ENCODE results near the gene THAP12.
"Not testable (repeated sequence)": the region's sequence is repeated elsewhere in the genome, so short reads cannot be mapped to it uniquely, and the experiment has no call there.

The THAP12 gene

DNA sequence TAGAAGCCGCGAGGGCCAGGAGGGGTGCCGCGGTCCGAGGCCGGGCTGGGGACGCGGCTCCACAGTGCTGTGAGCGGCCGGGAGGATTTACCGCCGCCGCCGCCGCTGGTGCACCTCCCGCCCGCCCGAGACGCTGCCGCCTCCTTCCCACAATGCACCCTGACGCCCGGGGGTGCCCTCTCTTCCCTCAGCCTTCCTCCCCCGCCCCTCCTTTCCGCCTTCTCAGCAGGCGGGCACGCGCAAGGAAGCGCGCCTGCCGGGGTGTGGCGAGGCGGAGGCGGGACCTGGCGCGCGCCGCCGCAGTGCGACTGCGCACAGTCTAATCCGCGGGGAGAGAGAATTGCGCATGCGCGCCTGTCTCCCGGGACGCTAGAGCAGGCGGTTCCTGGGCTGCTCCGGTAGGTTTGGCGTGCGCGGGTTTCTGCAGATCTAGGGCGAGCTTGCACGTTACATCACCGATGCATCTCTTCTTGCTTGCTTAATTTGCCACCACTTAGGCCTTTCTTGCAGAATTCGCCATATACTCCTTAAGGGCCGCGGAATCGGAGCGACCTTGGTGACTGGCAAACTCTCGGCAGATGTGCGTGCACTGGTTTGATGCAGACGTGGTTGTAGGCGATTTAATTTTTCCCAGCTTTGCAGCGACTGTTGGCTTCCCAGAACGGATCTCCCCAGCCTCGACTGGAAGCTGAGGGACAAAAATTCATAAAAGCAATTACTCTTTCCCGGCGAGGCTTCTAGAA, at the start of gene THAP12, which contains the start of gene GVQW3:
Gene THAP12, minus strand, starts transcription at position 156 of the 743 bp plus-strand sequence. CDS start 296 bp downstream, outside the sequence.
Gene GVQW3, plus strand, starts transcription at position 347 of the 743 bp plus-strand sequence. CDS start 506 bp downstream, outside the sequence.
- peak; percentile 91 to 95 for DNase-seq

- no peak for DNase-seq
Measured at GRCh38 chr11:76426660-76427059, 45.7 kb upstream of the THAP12 start.

DNA sequence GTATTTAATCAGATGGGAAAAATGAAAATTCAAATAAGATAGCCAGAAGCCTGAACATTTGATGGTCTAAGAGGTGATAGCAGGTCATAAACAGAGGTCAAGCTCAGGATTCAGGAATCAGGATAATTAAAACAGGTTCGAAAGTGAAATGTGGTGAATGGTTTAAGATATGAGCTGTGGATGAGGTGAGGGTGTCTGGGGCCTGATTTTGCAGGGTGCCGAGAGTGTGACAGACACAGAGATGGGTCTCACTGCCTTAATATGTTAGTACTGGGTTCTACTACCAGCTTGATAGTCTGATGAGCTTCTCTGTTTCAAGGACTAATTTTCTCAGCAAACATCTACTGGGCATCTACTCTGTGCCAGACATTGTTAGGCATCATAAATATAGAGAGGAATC, 44.0 kb upstream of the THAP12 start:
- no peak for DNase-seq

DNA sequence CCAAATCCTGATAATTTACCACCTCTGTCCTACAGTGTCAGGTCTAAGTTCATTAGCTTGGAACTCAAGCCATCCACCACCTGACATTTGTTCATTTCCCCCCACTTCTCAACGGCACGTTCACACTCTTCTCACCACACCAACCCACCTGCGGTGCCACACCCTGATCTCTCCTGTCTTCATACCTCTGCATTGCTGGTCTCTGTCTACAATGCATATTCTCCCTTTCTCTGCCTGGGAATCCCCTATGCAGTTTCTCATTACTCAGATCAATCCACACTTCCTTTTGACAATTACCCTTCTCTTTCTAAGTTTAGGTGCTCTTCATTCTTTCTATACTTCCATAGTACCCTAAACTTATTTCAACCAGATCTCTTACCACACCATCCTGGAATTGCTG, 43.4 kb upstream of the THAP12 start:
- no peak for DNase-seq

GRCh38 chr11:76419896-76420295, 39.0 kb upstream of the THAP12 start:
- no peak for DNase-seq

DNA sequence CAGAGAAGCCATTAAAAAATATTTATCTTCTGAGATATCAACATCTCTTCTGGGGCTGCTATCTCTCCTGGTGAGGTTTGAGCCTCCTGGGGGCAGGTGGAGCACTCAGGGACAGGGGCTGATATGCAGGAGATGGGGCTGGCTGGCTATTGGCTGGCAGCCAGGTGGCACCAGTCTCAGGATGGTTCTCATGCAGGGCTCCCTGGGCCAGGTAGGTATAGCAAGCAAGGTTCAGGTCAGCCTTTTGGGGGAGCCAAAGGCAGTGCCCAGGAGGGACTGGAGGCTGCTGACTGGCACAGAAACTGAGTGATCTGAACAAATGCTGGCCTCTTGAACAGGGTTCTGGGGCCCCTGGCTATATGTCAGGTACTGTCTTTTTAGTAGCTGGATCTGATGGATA, 34.1 kb upstream of the THAP12 start:
- DNase-seq: no peak

GRCh38 chr11:76410851-76411357, 30.0 kb upstream of the THAP12 start:
- no peak for DNase-seq

GRCh38 chr11:76408171-76408965, 27.4 kb upstream of the THAP12 start:
- no peak for DNase-seq

DNA sequence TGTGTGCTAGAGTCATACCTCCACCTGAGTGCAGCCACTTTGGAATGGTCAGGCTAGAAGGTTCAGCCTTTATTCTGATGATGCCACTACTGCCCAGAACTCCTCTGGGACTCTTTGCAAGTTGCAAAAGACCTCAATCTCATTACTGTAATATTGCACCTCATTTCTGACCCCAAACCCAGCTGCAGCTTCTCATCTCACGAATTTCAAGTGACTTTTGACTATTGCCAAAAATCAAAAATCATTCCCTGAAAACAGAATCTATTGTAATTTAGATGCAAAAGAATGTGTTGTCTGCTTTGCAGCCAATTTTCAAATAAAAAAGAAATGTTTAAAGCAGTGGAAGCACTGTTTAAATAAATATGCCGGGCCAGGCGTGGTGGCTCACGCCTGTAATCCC, 25.4 kb upstream of the THAP12 start:
- no peak for DNase-seq

DNA sequence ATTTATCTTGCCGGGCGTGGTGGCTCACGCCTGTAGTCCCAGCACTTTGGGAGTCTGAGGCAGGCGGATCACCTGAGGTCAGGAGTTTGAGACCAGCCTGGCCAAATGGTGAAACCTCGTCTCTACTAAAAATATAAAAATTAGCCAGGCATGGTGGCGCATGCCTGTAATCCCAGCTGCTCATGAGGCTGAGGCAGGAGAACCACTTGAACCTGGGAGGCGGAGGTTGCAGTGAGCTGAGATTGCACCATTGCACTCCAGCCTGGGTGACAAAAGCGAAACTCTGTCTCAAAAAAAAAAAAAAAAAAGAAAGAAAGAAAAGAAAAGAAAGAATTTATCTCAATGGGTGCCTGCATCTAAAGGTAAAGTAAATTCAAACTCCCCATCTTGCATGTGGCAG, 20.6 kb upstream of the THAP12 start:
- not testable (repeated sequence) for DNase-seq

DNA sequence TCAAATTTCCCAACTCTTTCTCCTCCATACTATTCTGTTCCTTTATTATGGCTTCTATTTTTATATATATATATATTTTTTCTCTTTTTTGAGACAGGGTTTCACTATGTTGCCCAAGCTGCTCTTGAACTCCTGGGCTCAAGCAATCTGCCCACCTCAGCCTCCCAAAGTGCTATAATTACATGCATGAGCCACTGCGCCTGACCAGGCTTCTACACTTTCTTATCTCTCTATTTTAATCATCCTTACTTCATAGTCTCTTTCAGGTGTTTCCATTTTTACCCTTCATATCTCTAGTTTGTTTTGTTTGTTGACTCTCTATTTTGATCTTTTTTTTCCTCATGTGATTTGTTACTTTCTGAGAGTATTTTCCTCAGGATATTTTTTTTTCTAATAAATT, 20.0 kb upstream of the THAP12 start:
- DNase-seq: no peak

DNA sequence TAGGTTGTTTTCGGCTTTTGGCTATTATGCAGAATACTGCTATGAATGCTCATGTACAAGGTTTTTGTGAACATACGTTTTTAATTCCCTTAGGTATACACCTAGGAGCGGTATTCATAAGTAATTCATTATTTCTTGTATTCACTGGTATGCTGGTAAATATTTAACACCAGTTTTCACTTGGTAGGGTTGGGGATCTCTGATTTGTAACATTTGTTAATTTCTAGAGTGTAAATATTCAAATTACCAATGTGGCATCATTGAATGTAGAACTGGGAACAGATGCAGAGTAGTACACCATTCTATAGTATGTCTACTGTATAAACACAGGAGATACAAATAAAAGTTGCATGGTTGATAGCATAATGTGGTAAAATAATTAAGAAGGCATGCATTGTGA, 16.5 kb upstream of the THAP12 start:
- no peak for DNase-seq

DNA sequence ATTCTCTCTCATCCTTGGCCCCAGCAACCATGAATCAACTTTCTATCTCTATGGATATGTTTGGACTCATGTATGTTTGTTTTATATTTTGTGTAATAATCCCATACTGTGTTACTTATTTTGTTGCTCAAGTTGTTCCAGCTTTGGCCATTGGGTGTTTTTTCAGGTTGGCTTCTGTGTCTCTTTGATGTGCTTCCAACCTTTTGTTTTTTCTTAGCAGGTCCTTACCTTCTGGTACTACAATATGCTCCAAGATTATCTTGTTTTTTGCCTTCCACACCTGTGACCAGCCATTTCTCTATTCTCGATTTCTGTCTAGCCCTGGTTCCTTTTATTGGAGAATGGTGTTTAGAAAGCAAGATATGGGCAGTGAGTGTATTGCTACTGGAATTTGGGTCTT, 14.4 kb upstream of the THAP12 start:
- no peak for DNase-seq

GRCh38 chr11:76394411-76394810, 13.5 kb upstream of the THAP12 start:
- no peak for DNase-seq

DNA sequence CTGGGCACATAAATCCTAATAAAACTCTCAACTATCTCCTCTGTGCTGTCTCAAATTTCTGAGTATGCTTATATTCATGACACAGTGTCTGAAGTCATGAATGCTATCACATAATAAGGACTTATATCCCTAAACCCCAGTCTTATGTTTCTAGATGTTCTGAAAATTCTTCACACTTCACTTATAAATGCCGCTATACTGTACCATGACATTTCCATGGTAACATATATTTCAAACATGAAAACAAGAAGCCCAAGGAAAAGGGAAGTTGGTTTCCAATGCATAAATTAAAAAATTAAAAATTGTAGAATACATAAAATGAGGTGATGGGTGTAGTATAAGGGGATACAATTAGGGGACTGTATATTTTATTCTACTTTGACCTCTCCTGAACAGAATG, 11.9 kb upstream of the THAP12 start:
- DNase-seq: no peak

GRCh38 chr11:76391811-76392475, 11.0 kb upstream of the THAP12 start:
- DNase-seq: no peak

- DNase-seq: no peak
Measured at GRCh38 chr11:76391021-76391420, 10.1 kb upstream of the THAP12 start.

DNA sequence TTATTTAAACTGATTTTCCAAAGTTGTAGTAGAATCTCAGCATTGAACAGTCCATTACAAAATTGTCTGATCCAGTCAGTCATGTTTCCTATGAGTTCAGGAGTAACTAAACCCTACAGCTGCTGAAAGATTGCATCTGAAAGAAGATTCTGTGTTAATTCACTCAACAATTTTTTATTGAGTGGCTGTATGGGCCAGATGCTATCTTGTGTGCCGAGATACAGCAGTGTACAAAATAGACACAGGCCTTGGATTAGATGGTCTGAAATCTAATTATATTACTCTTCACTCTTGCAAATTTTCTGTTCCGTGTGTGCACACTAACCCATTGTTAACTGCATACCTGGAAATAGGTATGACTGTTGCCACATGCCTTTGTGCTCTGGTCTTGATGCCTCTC, 7.5 kb upstream of the THAP12 start:
- no peak for DNase-seq

- DNase-seq: no peak
Measured at GRCh38 chr11:76385903-76386302, 5.0 kb upstream of the THAP12 start.

GRCh38 chr11:76382209-76382608, 1.3 kb upstream of the THAP12 start:
- no peak for DNase-seq

DNA sequence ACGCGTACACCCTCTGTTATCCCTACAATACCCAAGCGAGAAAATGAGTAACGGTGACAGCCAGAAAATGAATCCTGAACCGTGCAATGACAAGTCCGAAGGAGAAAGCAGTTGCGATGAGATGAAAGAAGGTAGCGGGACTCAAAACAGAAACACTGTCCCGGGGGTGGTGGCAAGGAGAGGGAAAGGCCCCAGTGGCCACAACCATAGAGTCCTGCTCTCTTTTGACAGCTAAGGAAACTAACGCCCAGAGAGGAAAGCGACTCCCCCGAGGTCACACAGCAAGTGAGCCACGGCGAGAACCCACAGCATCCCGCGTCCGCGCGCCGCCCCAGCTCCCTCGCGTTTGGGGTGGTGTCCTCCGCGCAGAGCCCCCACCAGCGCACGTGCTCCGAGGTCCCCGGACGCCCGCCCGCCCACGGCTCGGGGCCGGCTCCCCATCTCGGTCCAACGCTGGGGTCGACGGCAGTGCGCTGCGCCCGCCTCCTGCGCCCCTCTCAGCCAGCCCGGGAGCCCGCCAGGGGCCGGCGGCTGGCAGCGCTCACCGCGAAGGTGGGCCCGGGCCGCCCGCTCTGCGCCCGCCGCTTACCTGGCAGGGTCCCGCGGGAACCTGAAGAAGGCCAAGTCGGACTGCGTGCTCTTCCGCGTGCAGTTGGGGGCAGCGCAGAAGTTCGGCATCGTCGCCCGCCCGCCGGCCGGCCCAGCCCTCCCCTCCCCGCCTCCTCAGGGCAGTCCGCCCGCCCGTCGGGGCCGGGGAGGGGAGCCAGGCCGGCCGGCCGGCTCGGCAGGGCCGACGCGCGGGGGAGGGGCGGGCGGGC, 564 bp downstream of the THAP12 start:
- peak; percentile 44 to 47 for DNase-seq

- no peak for DNase-seq
Measured at GRCh38 chr11:76379807-76380158, 1.1 kb downstream of the THAP12 start.

Data from stimulated activated CD4-positive, alpha-beta T cell treated with anti-CD3 and anti-CD28 coated beads, Interleukin-2, amount 100 ng/mL, for 48 hours (primary cell).